ENCODE results near the gene SPTBN2.
A peak's percentile ranks its signal among the peaks of the same experiment; 100 is the strongest.

Gene SPTBN2

DNA sequence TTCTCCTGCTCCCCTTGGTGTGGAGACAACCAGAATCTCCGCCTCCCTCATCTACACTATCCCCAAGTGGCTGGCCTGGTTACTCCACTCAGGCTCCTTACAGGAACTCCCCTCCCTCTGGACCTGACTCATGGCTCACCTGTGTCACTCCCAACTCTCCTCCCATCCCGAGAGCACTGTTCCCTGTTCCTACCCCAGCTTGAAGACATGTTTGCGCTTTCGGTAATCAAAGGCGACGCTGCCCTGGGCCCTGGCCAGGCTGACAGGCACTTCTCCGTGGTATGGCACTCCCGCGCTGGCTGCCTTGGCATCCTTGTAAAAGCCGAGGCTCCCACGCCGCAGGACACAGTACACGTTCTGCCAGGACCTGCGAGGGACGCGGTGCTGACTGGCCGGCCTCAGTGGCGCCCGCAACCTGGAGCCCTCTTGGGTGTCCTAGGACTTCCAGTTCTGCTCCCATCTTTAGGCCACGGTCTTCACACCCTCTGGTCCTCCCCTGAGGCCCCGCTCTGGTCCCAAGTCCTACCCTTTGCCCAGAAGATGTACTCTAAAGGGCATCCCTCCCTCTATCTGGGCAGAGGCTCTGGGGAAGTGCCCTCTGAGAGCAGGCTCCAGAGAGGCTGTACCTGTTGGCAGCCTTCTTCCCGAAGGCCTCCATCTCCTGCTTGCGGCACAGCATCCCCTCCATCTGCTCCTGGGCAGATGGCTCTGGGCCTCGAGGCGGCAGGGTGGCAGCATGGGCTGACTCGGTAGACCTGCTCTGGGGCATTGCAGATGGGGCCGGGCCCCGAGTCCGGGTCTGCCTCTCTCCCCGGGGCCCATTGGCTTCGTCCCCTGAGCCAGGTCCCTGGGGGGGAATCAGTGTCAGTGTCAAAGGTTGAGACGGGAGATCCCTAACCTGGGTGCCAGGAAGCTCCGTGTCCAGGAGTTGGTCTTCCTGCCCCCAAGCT lies 41.9 kb downstream of the SPTBN2 start:
- no peak for DNase-seq (ENCODE audit: low read depth in 1 of 2, low spot score in 1 of 2)

DNA sequence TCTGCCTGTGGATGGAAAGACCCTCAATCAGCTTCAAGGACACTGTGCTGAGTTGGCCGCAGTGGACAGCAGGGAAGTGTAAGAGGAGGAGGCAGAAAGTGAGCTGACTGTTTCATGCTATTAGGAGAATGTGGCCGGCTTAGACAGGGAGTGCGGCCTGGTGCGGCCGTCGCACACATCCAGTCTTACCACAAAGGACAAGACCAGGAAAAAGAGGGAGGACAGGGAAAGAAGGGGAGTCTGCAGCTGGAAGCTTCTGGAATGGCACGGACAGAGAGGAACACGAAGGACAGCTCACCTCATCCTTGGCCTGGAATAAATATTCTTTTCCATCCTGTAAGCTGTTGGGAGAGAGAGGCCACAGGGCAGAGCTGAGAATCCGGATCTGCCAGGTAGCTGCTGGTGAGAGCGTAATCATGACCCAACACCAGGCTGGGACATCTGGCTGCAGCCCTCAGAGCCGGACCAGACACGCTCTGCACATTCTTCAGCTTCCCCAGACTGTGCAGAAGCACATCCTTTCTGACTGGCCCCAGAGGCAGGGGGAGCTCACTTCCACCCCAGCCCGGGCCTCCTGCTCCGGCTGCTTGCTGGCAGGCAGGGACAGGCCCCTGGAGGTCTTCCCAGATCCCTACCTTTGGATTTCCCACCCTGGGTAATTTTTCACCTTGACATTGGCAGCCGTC lies 42.8 kb downstream of the SPTBN2 start:
- no peak for DNase-seq (ENCODE audit: low read depth in 1 of 2, low spot score in 1 of 2)

DNA sequence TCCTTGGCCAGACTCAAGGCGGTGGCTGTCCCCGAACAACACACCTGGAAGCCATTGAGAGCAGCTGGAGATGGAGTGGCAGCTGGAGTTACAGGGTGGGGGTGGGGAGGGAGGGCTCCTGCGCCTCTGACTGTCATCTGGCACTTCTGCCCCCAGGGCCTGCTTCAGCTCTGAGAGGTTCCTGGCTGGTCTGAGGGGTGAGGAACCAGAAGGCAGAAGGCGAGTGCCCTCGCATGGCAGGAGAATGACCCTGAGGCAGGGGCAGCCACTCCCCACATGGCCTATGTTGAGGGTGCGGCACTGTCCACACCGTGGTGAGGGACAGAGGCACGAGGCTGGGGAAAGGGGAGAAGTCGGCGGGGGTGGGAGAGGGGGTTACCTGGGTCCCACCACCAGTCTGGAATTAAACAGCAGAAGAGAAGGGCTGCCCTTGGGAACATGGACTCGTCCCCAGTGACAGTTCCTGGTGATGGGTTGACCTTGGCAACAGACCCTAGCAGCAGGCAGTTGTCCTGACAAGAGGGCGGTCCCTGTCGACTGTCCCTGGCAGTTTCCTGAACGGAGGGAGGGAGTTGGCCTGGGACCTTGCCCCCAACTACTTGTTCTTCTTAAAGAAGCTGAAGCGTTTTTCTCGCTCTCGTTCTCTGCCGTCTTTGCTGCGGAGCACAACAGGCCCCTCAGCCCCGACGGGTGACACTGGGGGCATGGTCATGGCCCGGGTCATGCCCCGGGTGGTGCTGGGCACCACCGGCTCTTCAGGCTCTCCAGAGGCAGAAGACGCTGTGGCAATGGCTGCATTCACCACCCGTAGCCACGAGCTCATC lies 43.5 kb downstream of the SPTBN2 start:
- no peak for DNase-seq (ENCODE audit: low read depth in 1 of 2, low spot score in 1 of 2)

DNA sequence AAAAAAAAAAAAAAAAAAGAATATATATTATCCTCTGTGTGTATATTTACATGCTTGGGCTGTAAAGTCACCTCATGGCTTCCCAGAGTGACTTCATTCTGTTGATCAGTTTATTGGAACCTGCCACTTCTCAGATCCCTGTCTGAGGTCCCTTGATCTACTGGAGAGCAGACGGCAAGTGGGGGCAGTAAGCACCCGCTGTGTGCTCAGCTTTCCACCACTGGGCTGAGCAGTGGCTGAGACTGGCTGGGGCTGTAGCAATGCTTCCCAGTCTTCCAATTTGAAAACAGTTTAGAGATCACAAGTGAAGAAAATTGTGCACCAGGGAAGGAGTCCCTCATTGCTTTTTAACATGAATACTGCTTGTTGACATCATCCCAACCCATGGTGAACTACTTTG lies 44.4 kb downstream of the SPTBN2 start:
- DNase-seq (ENCODE audit: low read depth in 1 of 2, low spot score in 1 of 2): no peak

DNA sequence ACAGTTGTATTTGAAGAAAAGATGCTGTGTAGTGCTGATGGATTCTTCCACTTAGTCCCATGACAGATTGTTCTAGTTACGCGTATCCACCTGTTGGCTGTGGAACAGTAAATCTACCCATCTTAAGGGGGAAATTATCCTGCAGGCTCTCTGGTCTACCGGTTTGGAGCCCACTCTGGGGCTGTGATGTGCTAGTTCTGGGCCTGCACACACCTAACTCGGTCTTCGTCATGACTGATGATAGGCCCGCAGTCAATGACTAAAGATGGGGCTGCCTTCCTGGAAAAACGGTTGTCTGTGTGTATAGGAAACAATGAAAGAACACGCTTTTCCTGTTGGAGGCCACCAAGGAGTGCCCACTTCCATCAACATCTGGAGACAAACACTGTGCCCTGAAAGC lies 45.1 kb downstream of the SPTBN2 start:
- no peak for DNase-seq (ENCODE audit: low read depth in 1 of 2, low spot score in 1 of 2)

DNA sequence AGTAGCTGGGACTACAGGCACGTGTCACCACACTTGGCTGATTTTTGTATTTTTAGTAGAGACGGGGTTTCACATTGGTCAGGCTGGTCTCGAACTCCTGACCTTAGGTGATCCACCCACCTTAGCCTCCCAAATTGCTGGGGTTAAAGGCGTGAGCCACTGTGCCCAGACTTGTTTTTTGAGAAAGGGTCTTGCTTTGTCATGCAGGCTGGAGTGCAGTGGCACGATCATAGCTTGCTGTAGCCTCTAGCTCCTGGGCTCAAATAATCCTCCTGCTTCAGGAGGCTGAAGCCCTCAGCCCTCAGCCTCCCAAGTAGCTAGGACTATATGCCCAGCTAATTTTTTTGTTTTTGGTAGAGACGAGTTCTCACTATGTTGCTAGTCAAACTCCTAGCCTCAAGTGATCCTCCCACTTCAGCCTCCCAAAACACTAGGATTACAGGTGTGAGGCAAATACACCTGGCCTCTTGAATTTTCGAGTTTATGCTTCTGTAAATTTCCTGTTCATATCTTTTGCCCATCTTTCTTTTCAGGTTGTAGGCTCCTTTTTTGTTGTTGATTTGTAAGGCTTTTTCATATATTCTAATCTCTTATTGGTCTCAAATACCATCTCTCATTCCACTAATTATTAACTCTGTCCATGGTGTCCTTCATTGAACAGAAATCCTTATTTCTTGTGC lies 47.9 kb downstream of the SPTBN2 start:
- no peak for DNase-seq (ENCODE audit: low read depth in 1 of 2, low spot score in 1 of 2)

DNA sequence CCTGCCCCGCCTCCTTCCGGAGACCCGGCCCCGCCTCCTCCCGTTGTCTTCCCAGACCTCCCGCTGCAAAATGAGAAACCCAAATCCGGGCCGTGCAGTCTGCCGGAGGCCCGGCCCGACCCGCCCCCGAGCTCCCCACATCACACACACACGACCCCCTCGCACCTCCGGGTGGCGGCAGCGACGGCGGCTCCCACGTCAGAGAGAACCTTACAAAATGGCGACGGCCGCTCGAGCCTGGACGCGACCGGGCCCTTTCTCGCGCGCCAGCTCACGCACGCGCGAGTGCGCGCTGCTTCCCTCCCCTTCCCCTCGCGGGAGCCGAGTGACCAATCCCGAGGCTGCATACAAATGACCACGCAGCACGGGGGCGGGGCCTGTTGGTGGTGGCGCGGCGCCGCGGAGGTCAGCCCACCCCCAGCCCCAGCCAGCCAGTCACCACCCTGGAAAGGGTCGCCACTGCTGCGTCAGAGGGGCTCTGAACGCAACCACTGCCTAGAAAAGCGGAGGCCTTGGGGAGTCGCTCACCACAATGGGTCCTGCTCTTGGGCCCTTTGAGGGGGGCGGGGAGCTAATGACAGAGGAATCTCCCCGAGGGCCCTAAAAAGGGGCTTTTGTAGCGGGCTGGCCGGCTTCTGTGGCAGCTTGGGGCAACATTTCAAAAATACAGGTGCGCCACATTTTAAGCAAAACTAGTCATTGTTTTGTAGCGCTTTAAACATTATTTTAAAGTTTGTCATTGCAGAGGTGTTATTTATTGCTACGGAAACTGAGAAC lies 51.2 kb downstream of the SPTBN2 start, which contains the start of gene RBM4B:
TSS of gene RBM4B (minus strand) at position 289 of the 777 bp plus-strand sequence. CDS start 808 bp downstream, outside the sequence.
- peak; percentile 89 to 94 for DNase-seq (ENCODE audit: low read depth in 1 of 2, low spot score in 1 of 2)

DNA sequence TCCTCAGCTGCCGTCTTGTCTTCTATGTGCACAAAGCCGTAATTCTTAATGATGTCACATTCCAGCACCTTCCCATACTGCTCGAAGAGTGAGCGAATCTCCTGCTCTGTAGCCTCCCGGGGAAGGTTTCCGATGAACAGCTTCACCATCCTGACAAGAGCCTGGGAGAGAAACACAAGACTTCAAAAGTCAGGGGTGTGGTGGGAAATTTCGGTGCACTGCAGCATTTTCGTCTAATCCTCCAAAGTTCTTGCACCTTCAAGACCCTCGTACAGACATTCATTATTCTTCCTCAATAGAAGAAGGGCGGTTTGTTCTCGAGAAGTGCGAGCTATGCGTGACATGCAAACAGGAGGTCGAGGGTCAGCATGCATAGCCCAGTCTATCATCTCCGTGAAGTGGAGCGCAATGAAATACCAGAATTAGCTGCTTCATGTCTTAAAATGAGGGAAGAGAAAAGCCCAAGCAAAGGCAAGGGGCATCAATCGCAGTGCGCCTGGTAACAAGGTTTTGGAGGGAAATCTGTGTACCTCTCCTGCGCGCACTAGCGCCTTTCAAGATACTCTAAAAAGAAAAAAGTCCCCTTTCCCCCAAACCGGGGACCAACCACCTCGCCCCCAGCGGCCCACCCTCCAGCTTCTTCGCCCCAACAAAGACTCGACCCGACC lies 52.0 kb downstream of the SPTBN2 start:
- DNase-seq (ENCODE audit: low read depth in 1 of 2, low spot score in 1 of 2): no peak

DNA sequence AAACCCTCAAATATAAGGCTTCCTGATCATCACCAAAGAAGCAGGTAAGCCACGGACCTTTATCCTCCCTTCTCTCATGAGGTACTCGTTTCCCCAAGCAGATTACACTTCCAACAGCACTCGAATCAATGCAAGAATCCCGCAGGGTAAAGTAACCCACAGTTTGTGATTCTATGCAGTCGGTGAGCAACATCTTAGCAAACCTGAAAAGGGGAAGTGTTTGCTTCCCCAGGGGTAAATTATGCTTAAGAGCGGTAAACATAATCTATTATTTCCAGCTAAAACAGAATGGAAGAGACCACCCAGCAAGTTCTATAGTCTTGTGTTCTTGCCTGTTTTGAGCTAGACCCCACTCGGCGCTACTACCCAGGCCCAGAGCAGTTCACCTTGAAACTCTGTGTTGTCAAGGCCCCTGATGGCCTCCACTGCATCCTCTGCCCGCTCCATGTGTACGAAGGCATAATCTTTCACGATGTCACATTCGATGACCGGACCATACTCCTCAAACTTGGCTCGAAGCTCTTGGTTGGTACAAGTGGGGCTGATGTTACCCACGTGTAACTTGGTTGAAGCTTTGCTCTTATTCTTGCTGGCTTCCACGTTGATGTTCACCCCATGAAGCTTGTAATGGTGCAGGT lies 52.6 kb downstream of the SPTBN2 start:
- no peak for DNase-seq (ENCODE audit: low read depth in 1 of 2, low spot score in 1 of 2)

DNA sequence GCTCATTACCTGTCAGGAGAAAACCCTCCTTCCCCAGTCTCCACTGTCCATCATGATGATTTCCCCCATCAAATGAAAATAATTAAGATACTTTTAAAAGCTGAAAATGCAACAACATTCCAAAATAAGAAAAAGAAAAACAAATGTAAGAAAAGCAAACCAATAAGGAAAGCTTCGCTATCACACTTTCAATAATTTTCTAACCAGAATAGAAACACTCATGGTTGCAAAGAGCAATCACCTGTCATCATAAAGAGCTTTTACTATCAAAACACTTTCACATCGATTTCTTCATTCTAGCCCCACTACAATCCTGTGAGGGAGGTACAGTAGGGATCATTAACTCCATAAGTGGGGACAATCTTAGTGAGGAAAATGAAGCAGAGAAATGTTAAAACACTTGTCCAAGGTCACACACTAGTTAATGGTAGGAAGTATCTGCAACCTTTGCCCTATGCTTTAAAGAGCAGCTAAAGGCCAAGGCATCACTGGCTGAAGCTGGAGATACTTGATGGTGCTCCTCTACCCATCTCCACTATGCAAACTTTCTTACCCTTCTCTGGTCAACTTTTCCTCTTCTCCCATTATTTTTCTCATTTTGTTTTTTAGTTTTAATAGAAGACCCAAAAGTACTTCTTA lies 53.9 kb downstream of the SPTBN2 start:
- no peak for DNase-seq (ENCODE audit: low read depth in 1 of 2, low spot score in 1 of 2)

DNA sequence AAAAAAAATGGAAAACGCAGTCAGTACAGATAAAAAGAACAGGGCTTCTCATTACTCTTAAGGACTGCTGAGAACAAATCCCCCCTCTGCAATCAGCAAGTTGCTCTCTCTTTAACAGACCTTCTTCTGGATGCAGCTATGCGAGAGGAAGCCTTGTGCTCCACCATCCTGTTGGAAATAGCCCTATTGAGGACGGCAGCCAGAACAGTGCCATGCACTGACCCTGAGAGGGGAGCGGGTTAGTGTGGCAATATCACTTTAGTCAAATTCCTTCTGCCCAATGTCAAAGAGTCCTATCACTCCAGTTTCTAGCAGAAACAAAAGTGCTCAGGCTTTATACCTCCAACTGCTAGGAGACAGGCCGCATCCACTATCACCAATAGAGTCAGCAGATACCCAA lies 58.2 kb downstream of the SPTBN2 start:
- no peak for DNase-seq (ENCODE audit: low read depth in 1 of 2, low spot score in 1 of 2)

DNA sequence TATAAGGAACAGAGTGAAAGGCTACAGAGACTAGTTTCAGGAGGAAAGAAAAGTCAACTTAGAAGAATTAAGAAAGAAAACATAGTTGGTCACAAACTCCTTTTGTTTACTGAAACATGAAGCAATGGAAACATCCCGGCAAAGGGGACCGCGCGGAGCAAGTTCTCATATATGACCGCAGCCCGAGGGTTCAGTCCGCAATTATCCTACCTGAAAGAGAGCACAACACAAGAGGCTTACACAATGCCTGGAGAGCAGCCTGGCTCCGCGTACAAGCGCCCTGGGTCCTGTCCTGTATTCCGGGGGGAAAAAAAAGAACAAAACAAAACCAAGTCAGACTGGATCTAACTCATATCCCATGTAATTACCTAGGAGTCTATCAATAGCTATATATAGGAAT lies 63.6 kb downstream of the SPTBN2 start:
- no peak for DNase-seq (ENCODE audit: low read depth in 1 of 2, low spot score in 1 of 2)

DNA sequence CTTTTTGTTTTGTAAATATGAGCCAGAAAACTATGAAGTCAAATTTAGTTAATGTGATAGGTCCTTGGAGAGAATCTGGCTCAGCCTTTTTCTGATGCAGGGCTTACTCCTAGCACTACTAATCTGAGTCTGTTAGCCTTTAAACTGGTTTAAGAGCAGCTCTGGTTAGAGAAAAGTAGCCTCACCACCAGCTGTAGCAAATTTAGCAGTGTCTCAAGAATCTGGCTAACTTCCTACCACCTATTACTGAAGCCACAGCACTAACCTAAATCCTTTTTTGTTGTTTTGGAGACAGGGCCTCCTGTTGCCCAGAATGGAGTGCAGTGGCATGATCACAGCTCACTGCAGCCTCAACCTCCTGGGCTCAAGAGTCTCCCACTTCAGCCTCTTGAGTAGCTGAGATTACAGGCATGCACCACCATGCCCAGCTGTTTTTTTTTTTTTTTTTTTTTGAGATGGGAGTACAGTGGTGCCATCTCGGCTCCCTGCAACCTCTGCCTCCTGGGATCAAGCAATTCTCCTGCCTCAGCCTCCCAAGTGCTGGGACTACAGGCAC lies 65.2 kb downstream of the SPTBN2 start:
- no peak for DNase-seq (ENCODE audit: low read depth in 1 of 2, low spot score in 1 of 2)

DNA sequence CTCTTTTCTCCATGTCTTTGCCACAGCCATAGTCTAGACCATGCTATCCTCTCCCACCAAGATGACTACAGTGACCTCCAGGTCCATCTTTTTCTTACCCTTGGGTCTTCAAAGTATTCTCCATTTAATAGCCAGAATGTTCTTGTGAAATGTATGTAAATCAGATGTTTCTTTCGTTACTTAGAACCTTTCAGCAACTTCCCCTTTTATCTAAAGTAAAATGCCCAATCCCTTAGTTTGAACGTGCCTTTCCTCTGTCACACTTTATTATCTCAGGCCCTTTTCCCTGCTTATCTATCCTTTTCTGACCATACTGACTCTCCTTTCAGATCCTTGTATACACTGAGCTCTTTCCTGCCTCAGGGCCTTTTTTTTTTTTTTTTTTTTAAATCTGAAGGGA lies 69.3 kb downstream of the SPTBN2 start:
- no peak for DNase-seq (ENCODE audit: low read depth in 1 of 2, low spot score in 1 of 2)

DNA sequence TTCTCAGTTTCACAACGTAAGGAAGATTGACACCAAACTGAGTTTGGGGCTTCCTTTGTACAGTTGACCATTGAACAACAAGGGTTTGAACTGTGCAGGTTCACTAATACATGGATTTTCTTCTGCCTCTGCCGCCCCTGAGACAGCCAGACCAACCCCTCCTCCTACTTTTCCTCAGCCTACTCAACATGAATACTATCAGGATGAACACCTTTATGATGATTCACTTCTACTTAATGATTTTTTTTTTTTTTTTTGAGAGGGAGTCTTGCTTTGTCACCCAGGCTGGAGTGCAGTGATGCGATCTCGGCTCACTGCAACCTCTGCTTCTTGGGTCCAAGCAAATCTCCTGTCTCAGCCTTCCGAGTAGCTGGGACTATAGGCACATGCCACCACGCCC lies 75.9 kb downstream of the SPTBN2 start:
- no peak for DNase-seq (ENCODE audit: low read depth in 1 of 2, low spot score in 1 of 2)

DNA sequence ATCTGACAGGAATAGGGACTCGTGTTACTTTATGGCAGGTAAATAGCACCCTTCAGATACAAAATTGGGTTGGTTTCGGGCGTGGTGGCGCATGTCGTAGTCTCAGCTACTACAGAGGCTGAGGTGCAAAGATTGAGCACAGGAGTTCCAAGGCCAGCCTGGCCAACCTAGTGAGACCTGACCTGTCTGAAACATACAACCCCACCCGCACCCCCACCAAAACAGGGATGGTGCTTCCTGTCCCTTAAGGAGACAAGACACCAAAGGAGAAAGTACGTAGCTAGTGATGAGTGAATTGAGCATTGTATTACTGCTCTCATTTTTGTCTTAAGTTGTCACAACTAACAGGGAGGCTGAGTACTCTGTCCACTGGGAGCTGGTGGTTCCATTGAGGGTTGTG lies 76.4 kb downstream of the SPTBN2 start:
- DNase-seq (ENCODE audit: low read depth in 1 of 2, low spot score in 1 of 2): no peak

DNA sequence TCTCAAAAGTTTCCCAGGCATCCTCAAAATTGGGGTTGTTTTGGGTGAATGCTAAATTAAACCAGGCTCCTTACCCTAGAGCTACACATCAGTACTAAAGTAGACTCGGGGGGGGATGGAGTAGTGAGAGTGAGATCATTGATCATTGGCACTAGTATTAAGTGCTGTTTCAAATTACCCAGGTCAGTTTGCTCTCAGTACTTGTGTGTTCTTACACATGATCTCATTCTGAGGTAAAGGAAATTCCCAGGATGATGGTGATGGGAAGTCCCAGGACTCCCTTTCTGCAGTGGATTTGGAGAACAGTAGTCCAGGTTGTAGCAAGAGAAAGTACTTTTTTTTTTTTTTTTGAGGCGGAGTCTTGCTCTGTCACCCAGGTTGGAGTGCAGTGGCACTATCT lies 78.0 kb downstream of the SPTBN2 start:
- DNase-seq (ENCODE audit: low read depth in 1 of 2, low spot score in 1 of 2): no peak

DNA sequence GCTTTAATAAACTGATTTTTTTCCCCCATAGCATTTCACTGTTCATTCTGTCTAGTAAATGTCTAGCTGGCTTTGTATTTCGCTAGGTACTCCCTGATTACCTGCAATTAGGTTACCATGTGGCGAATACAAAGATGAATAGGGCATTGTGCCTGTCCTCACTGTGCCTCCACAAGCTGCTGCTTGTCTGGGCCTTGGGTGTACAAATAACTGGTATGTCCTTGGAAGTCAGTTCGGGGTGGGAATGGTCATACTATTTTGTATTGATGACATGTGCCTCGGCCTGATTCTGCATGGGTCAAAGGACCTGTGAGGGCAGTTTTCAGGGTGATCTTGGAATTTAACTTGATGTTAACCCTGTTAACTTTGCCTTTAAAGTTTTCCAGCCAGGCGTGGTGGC lies 79.1 kb downstream of the SPTBN2 start:
- no peak for DNase-seq (ENCODE audit: low read depth in 1 of 2, low spot score in 1 of 2)

Data from activated CD4-positive, alpha-beta T cell treated with anti-CD3 and anti-CD28 coated beads, Interleukin-2, amount 50 U/mL, for 24 hours (primary cell).